H9 (cell line): Measurements from ENCODE around the gene STAT3. TPM values are rescaled to one million over a fixed set of nuclear protein-coding genes. Genes with fewer than 3 reads are reported as not detected.

Experiments
- DNase-seq: peaks from one replicate; pipeline ENCODE4 v3.0.0-alpha.2; 2017
- H2AFZ ChIP-seq: one replicate; pipeline ENCODE4 v1.6.1; 2013; ENCODE audit warnings: mild to moderate bottlenecking, low read length, control low read depth, moderate library complexity
- H2AK5ac ChIP-seq: 2 replicates; pipeline ENCODE4 v1.6.1; 2013; ENCODE audit warnings: low read length, control low read depth, mixed read lengths; ENCODE audit not compliant: insufficient read length
- H2BK120ac ChIP-seq: one replicate; pipeline ENCODE4 v1.6.1; 2013; ENCODE audit warnings: low read depth, mild to moderate bottlenecking, low read length, control low read depth, inconsistent platforms; ENCODE audit not compliant: poor library complexity, severe bottlenecking
- H2BK12ac ChIP-seq: 2 replicates; pipeline ENCODE4 v1.6.1; 2013; ENCODE audit warnings: low read length, control low read depth, mixed read lengths, low read depth; ENCODE audit not compliant: insufficient read length
- H2BK15ac ChIP-seq: 2 replicates; pipeline ENCODE4 v1.6.1; 2013; ENCODE audit warnings: low read depth, low read length, control low read depth
- H2BK20ac ChIP-seq: one replicate; pipeline ENCODE4 v1.6.1; 2013; ENCODE audit warnings: low read depth, mild to moderate bottlenecking, low read length, control low read depth, inconsistent platforms; ENCODE audit not compliant: poor library complexity, severe bottlenecking
- H2BK5ac ChIP-seq: 2 replicates; pipeline ENCODE4 v1.6.1; 2013; ENCODE audit warnings: low read length, control low read depth, mixed read lengths; ENCODE audit not compliant: insufficient read length
- H3K14ac ChIP-seq: 2 replicates; pipeline ENCODE4 v1.6.1; 2013; ENCODE audit warnings: low read length, control low read depth; ENCODE audit not compliant: insufficient read depth
- H3K18ac ChIP-seq: 2 replicates; pipeline ENCODE4 v1.6.1; 2013; ENCODE audit warnings: low read depth, mild to moderate bottlenecking, mixed read lengths, low read length, control low read depth; ENCODE audit not compliant: insufficient read length
- H3K23ac ChIP-seq: 2 replicates; pipeline ENCODE4 v1.6.1; 2013; ENCODE audit warnings: low read length, control low read depth, mixed read lengths, low read depth; ENCODE audit not compliant: insufficient read length
- H3K23me2 ChIP-seq: 2 replicates; pipeline ENCODE4 v1.6.1; 2013; ENCODE audit warnings: low read depth, mild to moderate bottlenecking, mixed read lengths, low read length, control low read depth; ENCODE audit not compliant: insufficient read length, poor library complexity, severe bottlenecking
- H3K27ac ChIP-seq: 2 replicates; pipeline ENCODE4 v1.5.1; 2013; ENCODE audit warnings: low read length, control low read depth, mixed read lengths, low read depth; ENCODE audit not compliant: insufficient read length
- H3K27me3 ChIP-seq: 2 replicates; pipeline ENCODE4 v1.6.1; 2013; ENCODE audit warnings: low read length, control low read depth, inconsistent platforms; ENCODE audit not compliant: insufficient read depth
- H3K4ac ChIP-seq: 2 replicates; pipeline ENCODE4 v1.6.1; 2013; ENCODE audit warnings: low read depth, mild to moderate bottlenecking, control low read depth, inconsistent platforms, low read length, moderate library complexity
- H3K4me1 ChIP-seq: 2 replicates; pipeline ENCODE4 v1.6.1; 2013; ENCODE audit warnings: low read length, control low read depth, inconsistent platforms; ENCODE audit not compliant: insufficient read depth
- H3K4me2 ChIP-seq: 2 replicates; pipeline ENCODE4 v1.6.1; 2013; ENCODE audit warnings: low read length, control low read depth, mixed read lengths; ENCODE audit not compliant: insufficient read length, insufficient read depth
- H3K56ac ChIP-seq: 2 replicates; pipeline ENCODE4 v1.6.1; 2013; ENCODE audit warnings: low read depth, mild to moderate bottlenecking, mixed read lengths, low read length, control low read depth; ENCODE audit not compliant: insufficient read length
- H3K79me1 ChIP-seq: 2 replicates; pipeline ENCODE4 v1.6.1; 2013; ENCODE audit warnings: low read depth, mild to moderate bottlenecking, moderate library complexity, low read length, control low read depth, inconsistent platforms; ENCODE audit not compliant: insufficient read depth, poor library complexity, severe bottlenecking
- H3K79me2 ChIP-seq: 2 replicates; pipeline ENCODE4 v1.6.1; 2013; ENCODE audit warnings: low read length, control low read depth, inconsistent platforms; ENCODE audit not compliant: insufficient read depth
- H3K9ac ChIP-seq: 2 replicates; pipeline ENCODE4 v1.6.1; 2013; ENCODE audit warnings: low read length, control low read depth, mixed read lengths; ENCODE audit not compliant: insufficient read length; ENCODE audit errors: extremely low read depth
- H3K9me3 ChIP-seq: one replicate; pipeline ENCODE4 v1.6.1; 2013; ENCODE audit warnings: low read depth, low read length, inconsistent platforms; ENCODE audit not compliant: control insufficient read depth
- H3T11ph ChIP-seq: one replicate; pipeline ENCODE4 v1.6.1; 2013; ENCODE audit warnings: mild to moderate bottlenecking, low read length, control low read depth, inconsistent platforms
- H4K20me1 ChIP-seq: one replicate; pipeline ENCODE4 v1.6.1; 2013; ENCODE audit not compliant: control insufficient read depth, insufficient read length, insufficient read depth
- H4K5ac ChIP-seq: 2 replicates; pipeline ENCODE4 v1.6.1; 2013; ENCODE audit warnings: low read depth, mild to moderate bottlenecking, mixed read lengths, low read length, control low read depth; ENCODE audit not compliant: insufficient read length
- H4K8ac ChIP-seq: replicated peaks from 2 replicates; pipeline ENCODE4 v1.6.1; 2013; ENCODE audit warnings: low read length, control low read depth, mixed read lengths, low read depth; ENCODE audit not compliant: insufficient read length
- H4K91ac ChIP-seq: 2 replicates; pipeline ENCODE4 v1.6.1; 2013; ENCODE audit warnings: low read depth, mild to moderate bottlenecking, moderate library complexity, mixed read lengths, low read length, control low read depth; ENCODE audit not compliant: insufficient read length
- H3K27ac Mint-ChIP-seq, 3 experiments: 2 replicates in 2 of 3; 3 replicates in 1 of 3; pipeline ENCODE4 v1.8.0; 2020 to 2021; ENCODE audit warnings: mixed read lengths in 3 of 3, mild to moderate bottlenecking in 1 of 3, moderate library complexity in 1 of 3
- H3K27me3 Mint-ChIP-seq: 2 replicates; pipeline ENCODE4 v1.8.0; 2021; ENCODE audit warnings: low read depth, mild to moderate bottlenecking, moderate library complexity, mixed read lengths
- H3K36me3 Mint-ChIP-seq, 3 experiments: 2 replicates in 2 of 3; 3 replicates in 1 of 3; pipeline ENCODE4 v1.8.0; 2020 to 2021; ENCODE audit warnings: low read depth in 3 of 3, mixed read lengths in 3 of 3; ENCODE audit not compliant: insufficient read depth in 1 of 3
- H3K4me1 Mint-ChIP-seq, 2 experiments: 2 replicates each; pipeline ENCODE4 v1.8.0; 2020; ENCODE audit warnings: mixed read lengths in 2 of 2
- H3K4me3 Mint-ChIP-seq, 2 experiments: 2 replicates in 1 of 2; 3 replicates in 1 of 2; pipeline ENCODE4 v1.8.0; 2020 to 2021; ENCODE audit warnings: mild to moderate bottlenecking in 2 of 2, mixed read lengths in 2 of 2, moderate library complexity in 1 of 2
- H3K9me3 Mint-ChIP-seq, 2 experiments: 2 replicates in 1 of 2; 3 replicates in 1 of 2; pipeline ENCODE4 v1.8.0; 2020; ENCODE audit warnings: mild to moderate bottlenecking in 2 of 2, mixed read lengths in 2 of 2, moderate library complexity in 1 of 2
- WGBS: extraction: QIAGEN DNeasy Blood & Tissue Kit; methylation state at CpG from one replicate; pipeline ENCODE4 v1.1.7; 2013; ENCODE audit warnings: missing lambda C conversion rate, low lambda C conversion rate, mixed read lengths; ENCODE audit not compliant: insufficient read length; ENCODE audit errors: extremely low coverage; 5-methylcytosine and 5-hydroxymethylcytosine counted together
- total RNA-seq: library from RNA; stranded (reverse); gene quantifications from 2 replicates; pipeline ENCODE4 v1.2.1, GENCODE V29; 2021
- TF ChIP-seq, protein P1 (sequence below): fragments of 200-600 bp; sonication (generic); conservative IDR thresholded peaks from 3 replicates; pipeline ENCODE4 v1.8.0; 2021; ENCODE audit warnings: antibody characterized with exemption, mild to moderate bottlenecking

STAT3 gene
- total RNA-seq, 1 experiment from 2014 or later, result 83.2 TPM

DNA sequence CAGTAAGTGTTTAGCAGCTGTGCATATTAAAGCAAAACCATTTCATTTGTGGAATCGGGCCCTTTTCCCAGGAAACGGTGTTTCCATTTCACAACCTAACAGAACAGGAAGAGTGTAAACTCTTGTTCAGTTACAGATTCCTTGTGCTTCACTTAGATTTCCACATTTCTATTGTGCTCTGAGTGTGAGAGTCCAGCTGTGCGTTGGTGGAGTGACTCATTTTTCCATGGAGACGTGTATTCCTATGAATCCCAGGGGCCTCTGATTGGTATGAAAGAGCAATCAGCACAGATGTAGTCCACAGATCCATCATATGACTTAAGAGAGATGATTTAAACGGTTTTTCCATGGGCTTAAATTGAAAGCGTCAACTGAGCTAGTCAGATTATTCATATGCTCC is 48.1 kb upstream of the STAT3 start:
- Histone ChIP-seq H4K5ac (no peak overlapping the region), H3K14ac (no peak overlapping the region), H2BK5ac (no peak overlapping the region), H2AK5ac (no peak overlapping the region), H3K4ac (no peak overlapping the region), H2BK120ac (no peak overlapping the region), H3K27me3 (no peaks in the 10 kb centered on the region), H4K20me1 (no peaks in the 10 kb centered on the region), H3K27ac (no peak overlapping the region), H2BK20ac (no peak overlapping the region), H3T11ph (no peak overlapping the region), H2BK15ac (no peak overlapping the region), H3K23me2 (no peaks in the 10 kb centered on the region), H2BK12ac (no peak overlapping the region), H4K8ac (no peak overlapping the region), H3K9me3 (no peaks in the 10 kb centered on the region), H3K18ac (no peak overlapping the region), H3K23ac (no peak overlapping the region), H3K4me2 (no peak overlapping the region), H3K4me1 (no peaks in the 10 kb centered on the region), H3K9ac (no peak overlapping the region), H3K79me1 (no peaks in the 10 kb centered on the region), H3K79me2 (no peaks in the 10 kb centered on the region), H2AFZ (no peak overlapping the region), H3K56ac (no peak overlapping the region), H4K91ac (no peak overlapping the region)
- H3K27me3 Mint-ChIP-seq, result no peaks in the 10 kb centered on the region
- WGBS, result no CpG with 5 or more reads among the region's 6 CpGs
- TF ChIP-seq, protein P1, sequence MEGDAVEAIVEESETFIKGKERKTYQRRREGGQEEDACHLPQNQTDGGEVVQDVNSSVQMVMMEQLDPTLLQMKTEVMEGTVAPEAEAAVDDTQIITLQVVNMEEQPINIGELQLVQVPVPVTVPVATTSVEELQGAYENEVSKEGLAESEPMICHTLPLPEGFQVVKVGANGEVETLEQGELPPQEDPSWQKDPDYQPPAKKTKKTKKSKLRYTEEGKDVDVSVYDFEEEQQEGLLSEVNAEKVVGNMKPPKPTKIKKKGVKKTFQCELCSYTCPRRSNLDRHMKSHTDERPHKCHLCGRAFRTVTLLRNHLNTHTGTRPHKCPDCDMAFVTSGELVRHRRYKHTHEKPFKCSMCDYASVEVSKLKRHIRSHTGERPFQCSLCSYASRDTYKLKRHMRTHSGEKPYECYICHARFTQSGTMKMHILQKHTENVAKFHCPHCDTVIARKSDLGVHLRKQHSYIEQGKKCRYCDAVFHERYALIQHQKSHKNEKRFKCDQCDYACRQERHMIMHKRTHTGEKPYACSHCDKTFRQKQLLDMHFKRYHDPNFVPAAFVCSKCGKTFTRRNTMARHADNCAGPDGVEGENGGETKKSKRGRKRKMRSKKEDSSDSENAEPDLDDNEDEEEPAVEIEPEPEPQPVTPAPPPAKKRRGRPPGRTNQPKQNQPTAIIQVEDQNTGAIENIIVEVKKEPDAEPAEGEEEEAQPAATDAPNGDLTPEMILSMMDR, result no peak
- no peak overlapping the region for H3K4me3 Mint-ChIP-seq
- peak overlapping the region in 1 of 3 experiments; percentile 20; a peak in 1 of 7 replicates for H3K27ac Mint-ChIP-seq
- H3K4me1 Mint-ChIP-seq, result peaks cover 10 to 20% of the 10 kb centered on the region in 2 experiments
- DNase-seq, result no peak
- H3K9me3 Mint-ChIP-seq, result no peaks in the 10 kb centered on the region
- no peaks in the 10 kb centered on the region for H3K36me3 Mint-ChIP-seq
